ENCODE results near the gene GNLY.

DNA sequence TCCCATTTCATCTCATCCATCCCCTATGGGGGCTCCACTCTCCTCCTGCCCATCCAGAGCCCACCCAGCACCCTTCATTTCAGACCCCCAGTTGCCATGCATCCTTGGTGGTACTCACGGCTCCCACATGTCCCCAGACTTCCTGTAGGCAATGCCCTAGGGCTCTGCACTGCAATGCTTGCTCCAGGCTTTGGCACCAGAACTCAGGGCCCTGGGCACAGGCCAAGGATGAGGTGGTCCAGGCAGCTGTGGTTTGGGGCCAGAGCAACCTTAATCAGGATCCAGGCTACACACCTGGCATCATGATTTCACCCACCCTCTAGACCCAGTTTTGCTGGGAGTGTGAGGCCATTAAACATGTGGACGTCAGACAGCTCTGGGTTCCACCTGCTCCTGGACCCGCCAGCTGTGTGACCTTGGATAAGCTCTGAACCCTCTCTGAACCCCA, 26.6 kb upstream of the GNLY start:
- TF ChIP-seq, protein P1, sequence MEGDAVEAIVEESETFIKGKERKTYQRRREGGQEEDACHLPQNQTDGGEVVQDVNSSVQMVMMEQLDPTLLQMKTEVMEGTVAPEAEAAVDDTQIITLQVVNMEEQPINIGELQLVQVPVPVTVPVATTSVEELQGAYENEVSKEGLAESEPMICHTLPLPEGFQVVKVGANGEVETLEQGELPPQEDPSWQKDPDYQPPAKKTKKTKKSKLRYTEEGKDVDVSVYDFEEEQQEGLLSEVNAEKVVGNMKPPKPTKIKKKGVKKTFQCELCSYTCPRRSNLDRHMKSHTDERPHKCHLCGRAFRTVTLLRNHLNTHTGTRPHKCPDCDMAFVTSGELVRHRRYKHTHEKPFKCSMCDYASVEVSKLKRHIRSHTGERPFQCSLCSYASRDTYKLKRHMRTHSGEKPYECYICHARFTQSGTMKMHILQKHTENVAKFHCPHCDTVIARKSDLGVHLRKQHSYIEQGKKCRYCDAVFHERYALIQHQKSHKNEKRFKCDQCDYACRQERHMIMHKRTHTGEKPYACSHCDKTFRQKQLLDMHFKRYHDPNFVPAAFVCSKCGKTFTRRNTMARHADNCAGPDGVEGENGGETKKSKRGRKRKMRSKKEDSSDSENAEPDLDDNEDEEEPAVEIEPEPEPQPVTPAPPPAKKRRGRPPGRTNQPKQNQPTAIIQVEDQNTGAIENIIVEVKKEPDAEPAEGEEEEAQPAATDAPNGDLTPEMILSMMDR (IDR thresholded peaks at IDR 0.05): no peak
- no peak for TF ChIP-seq POLR2A (IDR thresholded peaks at IDR 0.05)

All from Peyer's patch (tissue), 4 donors.